ENCODE results near the gene DARS2. TPM values are rescaled to one million over a fixed set of nuclear protein-coding genes. Genes with fewer than 3 reads are reported as not detected.
"Not testable (repeated sequence)": the region's sequence is repeated elsewhere in the genome, so short reads cannot be mapped to it uniquely, and the experiment has no call there.

Gene DARS2
- total and polyA plus RNA-seq, 3 donors from 2014 or later: 12.7 to 21.4 (median 16.8) TPM

DNA sequence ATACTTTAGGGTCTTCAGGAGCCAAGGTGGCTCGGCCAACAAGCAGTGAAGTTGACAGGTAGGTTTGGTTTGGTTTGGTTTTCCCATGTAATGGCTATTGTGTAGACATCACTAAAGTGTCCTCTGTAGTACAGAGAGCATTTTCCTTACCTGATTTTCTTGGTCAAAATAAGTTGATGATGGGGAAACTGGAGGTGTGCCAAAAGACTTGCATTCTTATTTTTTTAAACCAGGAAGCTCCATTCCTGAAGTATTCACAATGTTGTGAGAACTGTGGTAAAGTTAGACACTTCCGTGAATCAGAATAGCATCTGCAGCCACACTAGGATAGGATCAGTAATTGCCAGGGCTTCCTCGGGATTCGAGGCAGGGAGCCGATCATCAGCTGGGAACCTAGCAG, 46.6 kb downstream of the DARS2 start:
- WGBS, 2 donors: 86 to 93% methylated on average over 5 of the region's 5 CpGs
- H3K9me3 ChIP-seq: no peaks in the 10 kb centered on the region
- H3K36me3 ChIP-seq (ENCODE audit: low read depth, missing control alignments): no peaks in the 10 kb centered on the region
- TF ChIP-seq, protein P1, sequence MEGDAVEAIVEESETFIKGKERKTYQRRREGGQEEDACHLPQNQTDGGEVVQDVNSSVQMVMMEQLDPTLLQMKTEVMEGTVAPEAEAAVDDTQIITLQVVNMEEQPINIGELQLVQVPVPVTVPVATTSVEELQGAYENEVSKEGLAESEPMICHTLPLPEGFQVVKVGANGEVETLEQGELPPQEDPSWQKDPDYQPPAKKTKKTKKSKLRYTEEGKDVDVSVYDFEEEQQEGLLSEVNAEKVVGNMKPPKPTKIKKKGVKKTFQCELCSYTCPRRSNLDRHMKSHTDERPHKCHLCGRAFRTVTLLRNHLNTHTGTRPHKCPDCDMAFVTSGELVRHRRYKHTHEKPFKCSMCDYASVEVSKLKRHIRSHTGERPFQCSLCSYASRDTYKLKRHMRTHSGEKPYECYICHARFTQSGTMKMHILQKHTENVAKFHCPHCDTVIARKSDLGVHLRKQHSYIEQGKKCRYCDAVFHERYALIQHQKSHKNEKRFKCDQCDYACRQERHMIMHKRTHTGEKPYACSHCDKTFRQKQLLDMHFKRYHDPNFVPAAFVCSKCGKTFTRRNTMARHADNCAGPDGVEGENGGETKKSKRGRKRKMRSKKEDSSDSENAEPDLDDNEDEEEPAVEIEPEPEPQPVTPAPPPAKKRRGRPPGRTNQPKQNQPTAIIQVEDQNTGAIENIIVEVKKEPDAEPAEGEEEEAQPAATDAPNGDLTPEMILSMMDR (IDR thresholded peaks at IDR 0.05): no peak
- intact Hi-C loops (cut with DNase I; ENCODE audit: low total_unique reads): no loop called here
- peaks cover 21% of the 10 kb centered on the region for H3K4me1 ChIP-seq
- H3K4me3 ChIP-seq: no peak overlapping the region
- DNase-seq: no peak
- no peaks in the 10 kb centered on the region for H3K27me3 ChIP-seq
- H3K27ac ChIP-seq: no peak overlapping the region

DNA sequence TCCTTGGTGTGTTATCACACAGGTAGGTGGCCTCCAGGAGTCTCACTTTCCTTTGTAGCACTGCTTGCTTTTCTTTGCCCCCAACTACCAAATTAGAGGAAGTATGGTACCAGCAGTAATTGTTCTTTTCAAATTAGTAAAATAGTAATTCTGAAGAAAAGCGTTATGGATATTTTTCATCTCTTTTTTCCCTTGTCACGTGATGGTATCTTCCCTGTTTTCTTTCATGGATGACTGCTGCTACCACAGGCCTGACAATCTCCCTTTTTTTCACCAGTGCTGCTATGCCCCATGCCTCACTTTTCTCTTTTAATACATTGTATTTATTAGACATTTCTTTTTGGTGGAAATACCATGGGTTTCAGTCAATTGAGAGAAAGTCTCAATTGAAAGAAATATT, 47.0 kb downstream of the DARS2 start:
- H3K36me3 ChIP-seq (ENCODE audit: low read depth, missing control alignments): no peaks in the 10 kb centered on the region
- intact Hi-C loops (cut with DNase I; ENCODE audit: low total_unique reads): no loop called here
- no peak for TF ChIP-seq POLR2A (IDR thresholded peaks at IDR 0.05)
- TF ChIP-seq, protein P1 (IDR thresholded peaks at IDR 0.05): no peak
- H3K27ac ChIP-seq: no peak overlapping the region
- H3K9me3 ChIP-seq: no peaks in the 10 kb centered on the region
- H3K4me1 ChIP-seq: peaks cover 17% of the 10 kb centered on the region
- WGBS, 2 donors: 87 to 95% methylated on average over 2 of the region's 2 CpGs
- no peaks in the 10 kb centered on the region for H3K27me3 ChIP-seq
- no peak for DNase-seq
- H3K4me3 ChIP-seq: no peak overlapping the region

DNA sequence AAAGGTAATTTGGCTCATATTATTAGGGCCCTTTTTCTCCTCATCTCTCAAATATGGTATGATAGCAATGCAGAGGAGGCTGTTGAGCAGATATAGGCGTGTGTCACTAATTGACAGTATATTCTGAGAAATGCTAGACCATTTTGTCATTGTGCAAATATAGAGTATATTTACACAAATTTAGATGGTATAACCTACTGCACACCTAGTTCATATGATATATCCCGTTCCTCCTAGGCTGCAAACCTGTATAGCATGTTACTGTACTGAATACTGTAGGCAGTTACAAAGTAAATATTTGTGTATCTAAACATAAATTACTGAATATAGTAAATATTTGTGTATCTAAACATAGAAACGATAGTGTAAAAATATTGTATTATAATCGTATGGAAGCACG, 52.3 kb downstream of the DARS2 start:
- Histone ChIP-seq H3K36me3 (ENCODE audit: low read depth, missing control alignments) (no peaks in the 10 kb centered on the region), H3K9me3 (no peaks in the 10 kb centered on the region), H3K4me3 (no peak overlapping the region), H3K27ac (no peak overlapping the region), H3K4me1 (no peaks in the 10 kb centered on the region), H3K27me3 (no peaks in the 10 kb centered on the region)
- no peak for DNase-seq
- intact Hi-C loops (cut with DNase I; ENCODE audit: low total_unique reads): no loop called here
- no peak for TF ChIP-seq POLR2A (IDR thresholded peaks at IDR 0.05)
- TF ChIP-seq, protein P1 (IDR thresholded peaks at IDR 0.05): no peak
- 92 to 94% methylated on average over 5 of the region's 5 CpGs for WGBS, 2 donors

DNA sequence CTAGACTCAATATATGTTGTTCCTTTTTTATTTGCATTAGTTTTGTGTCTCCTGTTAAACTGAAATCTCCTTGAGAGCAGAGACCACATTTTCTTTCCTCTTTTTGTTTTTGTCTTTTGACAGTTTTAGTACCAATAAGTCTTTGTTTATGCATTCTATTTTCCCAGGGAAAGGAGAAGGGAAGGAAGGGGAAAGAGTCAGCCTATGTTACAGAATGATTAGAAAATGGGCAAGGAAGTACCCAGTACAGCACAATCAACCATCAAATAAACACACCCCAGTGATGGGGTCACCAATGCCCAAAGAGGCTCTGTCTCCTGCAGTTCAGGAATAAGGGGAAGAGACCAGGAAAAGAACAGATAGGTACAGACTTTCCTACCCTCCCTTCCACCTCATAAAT, 53.8 kb downstream of the DARS2 start:
- Histone ChIP-seq H3K9me3 (no peaks in the 10 kb centered on the region), H3K4me3 (no peak overlapping the region), H3K27me3 (no peaks in the 10 kb centered on the region), H3K36me3 (ENCODE audit: low read depth, missing control alignments) (no peaks in the 10 kb centered on the region), H3K4me1 (no peaks in the 10 kb centered on the region), H3K27ac (no peak overlapping the region)
- intact Hi-C loops (cut with DNase I; ENCODE audit: low total_unique reads): no loop called here
- TF ChIP-seq, protein P1 (IDR thresholded peaks at IDR 0.05): no peak
- no peak for TF ChIP-seq POLR2A (IDR thresholded peaks at IDR 0.05)
- no peak for DNase-seq

DNA sequence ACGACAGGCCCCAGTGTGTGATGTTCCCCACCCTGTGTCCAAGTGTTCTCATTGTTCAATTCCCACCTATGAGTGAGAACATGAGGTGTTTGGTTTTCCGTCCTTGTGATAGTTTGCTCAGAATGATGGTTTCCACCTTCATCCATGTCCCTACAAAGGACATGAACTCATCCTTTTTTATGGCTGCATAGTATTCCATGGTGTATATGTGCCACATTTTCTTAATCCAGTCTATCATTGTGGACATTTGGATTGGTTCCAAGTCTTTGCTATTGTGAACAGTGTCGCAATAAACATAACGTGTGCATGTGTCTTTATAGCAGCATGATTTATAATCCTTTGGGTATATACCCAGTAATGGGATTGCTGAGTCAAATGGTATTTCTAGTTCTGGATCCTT, 56.6 kb downstream of the DARS2 start:
- H3K27me3 ChIP-seq; H3K4me1 ChIP-seq; H3K27ac ChIP-seq; H3K4me3 ChIP-seq; H3K36me3 ChIP-seq (ENCODE audit: low read depth, missing control alignments); H3K9me3 ChIP-seq; DNase-seq; intact Hi-C loops (cut with DNase I; ENCODE audit: low total_unique reads): not testable (repeated sequence)
- WGBS, 2 donors: 95 to 99% methylated on average over 4 of the region's 4 CpGs

All from testis (tissue), 3 donors.